GM21717 (cell line): ENCODE results near the gene ST6GALNAC3.
"Not testable (repeated sequence)": the region's sequence is repeated elsewhere in the genome, so short reads cannot be mapped to it uniquely, and the experiment has no call there.

Experiments used
- ATAC-seq: cut with Tn5 transposase; IDR thresholded peaks from one replicate; pipeline ENCODE4 v1.9.1; 2021; ENCODE audit warnings: mild to moderate bottlenecking, moderate library complexity; ENCODE audit not compliant: unreplicated experiment

The ST6GALNAC3 gene

GRCh38 chr1:76238094-76238628 is 163.6 kb downstream of the ST6GALNAC3 start:
- ATAC-seq, result no peak

GRCh38 chr1:76239470-76239918 is 164.9 kb downstream of the ST6GALNAC3 start:
- no peak for ATAC-seq

DNA sequence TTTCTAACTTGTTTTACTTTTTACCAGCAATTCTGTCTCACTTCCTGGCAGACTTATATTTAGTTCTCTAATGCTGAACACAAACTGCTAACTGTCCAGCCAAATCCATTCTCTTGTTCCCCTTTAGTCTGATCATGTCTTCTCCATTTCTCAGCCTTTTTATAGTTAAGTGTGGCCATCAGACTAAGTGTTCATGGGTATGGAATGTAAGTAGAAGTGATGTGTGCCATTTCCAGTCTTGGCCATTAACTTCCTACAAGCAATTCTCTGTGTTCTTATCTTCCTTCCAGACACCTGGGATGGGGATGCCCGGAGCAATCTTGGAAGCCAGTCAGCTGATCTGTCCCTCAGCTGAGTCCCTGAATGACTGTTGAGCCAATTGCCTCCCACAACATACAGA is 165.8 kb downstream of the ST6GALNAC3 start:
- ATAC-seq, result no peak

GRCh38 chr1:76242587-76242986 is 168.0 kb downstream of the ST6GALNAC3 start:
- ATAC-seq, result not testable (repeated sequence)

DNA sequence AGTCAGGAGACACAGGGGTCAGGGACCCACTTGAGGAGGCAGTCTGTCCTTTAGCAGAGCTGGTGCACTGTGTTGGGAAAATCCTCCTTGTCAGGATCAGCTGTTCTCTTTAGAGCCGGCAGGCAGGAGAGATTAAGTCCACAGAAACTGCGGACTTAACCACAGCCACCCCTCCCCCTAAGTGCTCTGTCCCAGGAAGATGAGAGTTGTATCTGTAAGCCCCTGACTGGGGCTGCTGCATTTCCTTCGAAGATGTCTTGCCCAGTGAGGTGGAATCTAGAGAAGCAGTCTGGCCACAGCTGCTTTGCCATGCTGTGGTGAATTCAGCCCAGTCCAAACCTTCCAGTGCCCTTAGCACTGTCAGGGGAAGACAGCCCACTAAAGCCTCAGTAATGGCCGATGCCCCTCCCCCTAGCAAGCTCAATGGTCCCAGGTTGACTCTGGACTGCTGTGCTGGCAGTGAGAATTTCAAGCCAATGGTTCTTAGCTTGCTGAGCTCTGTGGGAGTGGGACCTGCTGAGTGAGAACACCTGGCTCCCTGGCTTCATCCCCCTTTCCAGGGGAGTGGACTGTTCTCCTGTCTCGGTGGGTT is 172.8 kb downstream of the ST6GALNAC3 start:
- no peak for ATAC-seq

- no peak for ATAC-seq
Measured at GRCh38 chr1:76250271-76250670, 175.7 kb downstream of the ST6GALNAC3 start.

DNA sequence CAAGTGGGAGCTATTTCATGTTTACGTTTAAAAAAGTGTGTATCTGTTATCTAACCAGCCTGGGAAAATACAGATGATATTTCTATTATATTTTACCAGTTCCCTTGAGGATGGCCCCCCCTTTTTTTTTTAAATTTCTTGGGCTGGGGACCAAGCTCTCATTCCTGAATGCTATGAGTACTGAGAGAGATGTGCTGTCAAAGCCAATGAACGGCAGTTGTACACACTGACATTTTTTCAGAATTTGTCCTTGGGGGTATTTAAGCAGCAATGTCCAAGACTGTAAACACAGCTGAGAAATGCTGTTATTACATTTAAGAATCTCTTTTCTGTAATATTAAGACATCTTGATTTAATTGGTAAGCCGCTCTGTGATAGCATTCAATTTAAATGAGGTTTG is 177.9 kb downstream of the ST6GALNAC3 start:
- ATAC-seq, result no peak

GRCh38 chr1:76254104-76255030 is 179.8 kb downstream of the ST6GALNAC3 start:
- no peak for ATAC-seq

DNA sequence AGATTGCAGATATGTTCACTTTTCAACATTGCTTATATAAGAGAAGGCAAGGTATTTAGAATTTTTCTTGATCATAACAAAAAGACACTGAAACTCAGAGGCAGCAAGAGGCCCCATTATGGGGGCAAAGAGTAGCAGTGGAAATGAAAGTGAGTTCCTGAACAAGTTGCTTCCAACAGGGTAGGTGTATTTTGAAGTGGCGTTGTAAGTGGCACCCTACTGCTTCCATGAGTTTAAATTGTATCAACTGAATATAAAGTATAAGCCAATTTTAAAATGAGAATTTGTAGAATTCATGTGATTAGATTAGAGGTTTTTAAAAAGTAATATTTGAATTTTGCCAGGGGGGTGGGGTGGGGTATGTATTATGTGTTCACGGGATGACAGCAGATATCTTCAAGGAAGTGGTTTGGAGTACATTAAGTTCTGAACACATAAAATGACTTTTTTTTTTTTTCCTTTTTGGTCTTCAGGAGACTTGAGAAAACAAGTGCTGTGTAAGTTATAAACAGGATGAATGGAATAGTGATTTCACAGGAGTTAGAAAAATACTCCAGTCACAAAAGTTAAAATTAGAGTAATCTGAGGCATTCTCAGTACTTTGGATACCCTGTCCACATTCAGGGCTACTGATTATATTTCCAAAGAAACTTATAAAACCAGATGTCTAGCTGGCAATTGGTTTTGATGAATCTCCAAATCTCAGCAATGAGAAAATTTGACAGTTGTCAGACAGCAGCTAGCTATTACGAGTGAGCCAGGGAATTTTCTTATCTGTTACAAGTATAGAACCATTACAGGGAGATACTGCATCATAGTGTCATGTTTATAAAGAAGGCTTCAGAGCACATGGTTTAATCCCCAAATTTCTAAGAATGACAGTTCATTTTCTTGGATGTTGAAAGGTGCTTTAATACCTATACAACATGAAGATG is 182.0 kb downstream of the ST6GALNAC3 start:
- ATAC-seq, result no peak

GRCh38 chr1:76257823-76258222 is 183.3 kb downstream of the ST6GALNAC3 start:
- no peak for ATAC-seq

GRCh38 chr1:76259270-76259669 is 184.7 kb downstream of the ST6GALNAC3 start:
- ATAC-seq, result no peak

GRCh38 chr1:76260279-76260678 is 185.7 kb downstream of the ST6GALNAC3 start:
- ATAC-seq, result no peak

DNA sequence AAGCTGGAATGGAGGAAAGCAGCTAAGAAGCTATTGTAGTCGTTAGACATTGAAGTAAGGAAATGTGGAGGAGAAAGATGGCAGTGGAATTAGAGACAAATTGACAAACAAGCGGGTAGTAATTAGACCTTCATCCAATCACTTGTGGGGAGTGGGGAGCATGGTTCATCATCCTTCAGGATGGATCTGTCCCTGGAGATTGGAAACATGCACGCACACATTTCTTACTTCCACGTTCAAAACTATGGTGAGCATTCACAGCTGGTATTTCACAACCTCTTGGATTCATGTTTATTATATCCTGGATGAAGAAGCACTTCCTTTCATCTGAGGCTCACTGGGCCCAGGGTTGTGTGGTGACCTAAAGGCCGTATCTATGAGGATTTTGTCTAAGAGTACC is 188.1 kb downstream of the ST6GALNAC3 start:
- ATAC-seq, result no peak

GRCh38 chr1:76264642-76265041 is 190.1 kb downstream of the ST6GALNAC3 start:
- ATAC-seq, result no peak

- no peak for ATAC-seq
Measured at GRCh38 chr1:76266762-76267161, 192.2 kb downstream of the ST6GALNAC3 start.

DNA sequence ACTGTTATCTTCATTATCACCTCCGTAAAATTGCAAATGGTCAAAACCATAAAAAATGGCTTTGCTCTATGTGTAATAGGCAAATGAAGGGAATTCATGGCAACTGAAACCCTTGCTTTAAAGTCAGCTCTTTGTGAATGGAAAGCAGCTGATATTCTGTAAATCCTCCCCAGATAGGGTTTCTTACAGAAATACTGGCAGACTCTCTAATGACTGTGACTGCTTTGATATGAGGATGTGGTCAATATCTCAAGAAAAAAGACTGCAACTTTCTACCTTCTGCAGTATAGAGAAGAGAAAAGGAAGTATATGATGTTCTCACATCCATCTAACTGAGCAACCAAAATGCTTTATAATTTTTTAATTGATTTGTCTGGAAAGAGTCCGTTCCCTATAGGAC is 193.1 kb downstream of the ST6GALNAC3 start:
- no peak for ATAC-seq

DNA sequence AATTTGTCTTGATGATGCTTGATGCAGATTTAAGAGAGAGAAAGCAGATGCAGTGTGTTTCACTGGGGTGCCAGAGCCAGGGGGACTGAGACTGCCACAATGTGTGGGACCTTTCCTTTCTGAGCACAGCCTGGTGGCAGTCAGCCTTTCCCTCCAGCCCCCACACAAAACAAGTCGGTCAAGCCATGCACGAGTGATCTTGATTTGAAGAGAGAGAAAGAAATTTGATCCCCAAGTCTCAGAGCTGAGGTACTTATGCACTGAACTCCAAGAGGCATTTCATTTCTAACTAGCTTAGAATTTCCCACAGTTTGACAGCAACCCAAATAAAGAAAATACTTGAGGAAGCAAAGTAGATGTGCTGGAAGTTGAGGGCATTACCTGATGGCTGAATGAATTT is 193.8 kb downstream of the ST6GALNAC3 start:
- ATAC-seq, result no peak

DNA sequence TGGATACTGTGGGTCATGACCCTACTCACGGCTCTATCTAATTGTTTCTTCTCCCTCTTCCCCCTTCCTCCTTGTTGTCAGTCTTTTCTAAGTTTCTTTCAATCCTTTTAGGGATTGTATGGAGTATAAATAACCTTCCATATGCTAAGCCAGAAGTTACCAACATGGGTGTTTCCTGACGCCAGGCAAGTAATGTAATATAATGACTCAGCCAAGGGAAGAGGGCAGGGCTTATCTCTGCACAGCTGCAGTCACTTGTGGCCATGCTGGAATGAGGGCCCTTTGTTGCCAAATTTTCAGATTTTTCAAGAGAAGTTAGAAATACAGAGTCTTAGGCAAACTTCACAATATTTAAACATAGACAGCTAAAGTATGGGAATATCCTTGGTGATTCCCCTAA is 194.6 kb downstream of the ST6GALNAC3 start:
- no peak for ATAC-seq

DNA sequence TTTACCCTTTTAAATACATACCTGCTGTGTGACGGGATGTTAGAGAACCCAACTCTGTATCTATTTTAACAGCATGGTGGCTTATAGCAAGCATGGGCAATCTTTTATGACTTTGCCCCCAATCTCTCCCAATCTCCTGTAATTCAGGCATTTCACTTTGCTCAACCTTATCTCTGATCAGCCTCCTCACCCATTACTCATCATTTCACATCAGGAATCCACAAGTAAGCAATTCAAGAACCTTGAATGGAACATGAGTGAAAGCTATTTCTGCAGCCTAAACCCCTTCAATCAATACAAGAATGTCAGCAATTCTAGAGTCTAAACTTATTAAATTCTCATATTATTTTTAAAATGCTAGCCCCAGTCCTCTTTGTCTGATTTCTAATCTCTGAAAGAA is 199.8 kb downstream of the ST6GALNAC3 start:
- no peak for ATAC-seq

GRCh38 chr1:76274718-76275117 is 200.2 kb downstream of the ST6GALNAC3 start:
- no peak for ATAC-seq

- ATAC-seq, result no peak
Measured at GRCh38 chr1:76278711-76279100, 204.2 kb downstream of the ST6GALNAC3 start.
